ENCODE data around the gene GGA3.

- no peak for TF ChIP-seq CTCF (conservative IDR thresholded peaks at IDR 0.05; ENCODE audit: low read depth in 2 of 2)
- no peak for TF ChIP-seq EZH2 (IDR thresholded peaks at IDR 0.05; ENCODE audit: low read depth, unreplicated experiment)
- no peak for TF ChIP-seq POLR2AphosphoS5 (IDR thresholded peaks at IDR 0.05; ENCODE audit: low read depth)
- no peak for TF ChIP-seq JUNB (IDR thresholded peaks at IDR 0.05; ENCODE audit: unreplicated experiment)
- no peak for TF ChIP-seq REST (IDR thresholded peaks at IDR 0.05; ENCODE audit: unreplicated experiment)
- no peak for TF ChIP-seq CREB1 (CRISPR knock-in tag; IDR thresholded peaks at IDR 0.05; ENCODE audit: low read depth)
- no peak for TF ChIP-seq EZH2phosphoT487 (IDR thresholded peaks at IDR 0.05; ENCODE audit: unreplicated experiment)
- no peak for TF ChIP-seq ETS1 (IDR thresholded peaks at IDR 0.05)
- TF ChIP-seq NANOG (IDR thresholded peaks at IDR 0.05; ENCODE audit: borderline replicate concordance) = no peak
- TF ChIP-seq ZNF331 (CRISPR knock-in tag; IDR thresholded peaks at IDR 0.05; ENCODE audit: low read depth) = no peak
- no peak for TF ChIP-seq STAT1 (IDR thresholded peaks at IDR 0.05; ENCODE audit: unreplicated experiment)
- TF ChIP-seq ZNF114 (CRISPR knock-in tag; IDR thresholded peaks at IDR 0.05) = no peak
These were observed 9.2 kb downstream of the GGA3 start for GRCh38 chr17:75252039-75252816.

Measured in GM23338 (cell line).